GM19351 (cell line): ENCODE results near the gene MAGEF1.

Source experiments
- ATAC-seq: cut with Tn5 transposase; IDR thresholded peaks from one replicate; pipeline ENCODE4 v1.9.1; 2021; ENCODE audit warnings: mild to moderate bottlenecking, moderate library complexity; ENCODE audit not compliant: unreplicated experiment

Gene MAGEF1

DNA sequence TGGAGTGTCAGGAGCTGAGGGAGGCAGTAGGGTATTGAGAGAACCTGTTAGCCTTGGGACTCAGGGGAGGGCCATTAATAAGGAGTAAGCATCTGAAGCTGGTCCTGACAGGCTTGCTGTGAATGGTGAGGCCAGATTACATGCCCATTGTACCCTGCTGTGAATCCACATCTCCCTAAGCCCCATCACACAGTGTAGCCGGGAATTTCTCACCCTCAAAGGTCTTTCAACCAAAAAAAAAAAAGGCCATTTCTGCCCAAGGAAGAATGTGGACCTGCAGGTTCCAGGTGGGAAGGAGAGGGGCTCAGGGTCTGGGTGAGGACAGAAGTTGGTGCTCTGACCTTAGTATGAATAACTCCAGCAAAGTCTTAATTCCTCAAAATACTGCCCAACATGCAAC, 37.2 kb downstream of the MAGEF1 start:
- ATAC-seq = no peak

DNA sequence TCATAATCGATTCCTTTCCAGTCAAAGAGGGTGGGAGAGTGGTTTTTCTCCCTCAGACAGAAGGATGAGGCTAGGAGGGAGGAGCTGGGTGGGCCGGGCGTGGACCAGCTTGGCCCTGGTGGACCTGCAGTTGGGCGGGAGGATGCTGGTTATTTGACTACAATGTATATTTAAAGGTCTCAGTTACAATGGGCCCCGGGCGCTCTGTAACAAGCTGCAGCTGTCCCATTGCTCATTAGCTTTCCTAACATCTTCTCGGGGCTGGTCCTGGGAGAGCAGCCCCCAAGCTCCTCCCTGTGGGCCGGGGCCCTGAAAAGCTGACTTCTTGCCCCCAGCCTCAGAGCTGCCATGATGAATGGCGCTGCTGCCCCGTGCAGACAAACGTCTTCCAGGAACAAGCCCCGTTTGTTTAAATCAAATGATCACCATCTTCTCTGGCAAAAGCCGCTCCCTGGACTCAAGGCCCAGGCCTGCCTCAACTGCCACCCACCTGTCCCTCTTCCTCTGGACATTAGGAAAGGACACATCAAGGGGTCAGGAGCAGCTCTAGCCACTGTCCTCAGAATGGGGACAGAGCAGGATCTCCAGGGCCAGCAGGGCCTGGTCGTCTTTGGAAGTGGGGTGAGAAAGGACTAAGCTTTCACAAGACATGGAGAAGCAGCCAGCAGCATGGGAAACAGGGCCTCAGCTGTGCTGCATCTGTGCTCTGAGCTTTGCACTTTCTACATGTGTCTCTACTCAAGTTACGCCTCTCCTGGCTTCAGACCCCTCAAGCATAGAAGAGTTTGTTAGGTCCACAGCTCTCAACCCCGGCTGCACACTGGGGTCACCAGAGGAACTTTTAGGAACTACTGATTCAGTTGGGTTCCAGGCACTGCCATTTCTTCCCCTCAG, 38.6 kb downstream of the MAGEF1 start:
- ATAC-seq = no peak

GRCh38 chr3:184672335-184672734, 39.5 kb downstream of the MAGEF1 start:
- ATAC-seq = no peak

DNA sequence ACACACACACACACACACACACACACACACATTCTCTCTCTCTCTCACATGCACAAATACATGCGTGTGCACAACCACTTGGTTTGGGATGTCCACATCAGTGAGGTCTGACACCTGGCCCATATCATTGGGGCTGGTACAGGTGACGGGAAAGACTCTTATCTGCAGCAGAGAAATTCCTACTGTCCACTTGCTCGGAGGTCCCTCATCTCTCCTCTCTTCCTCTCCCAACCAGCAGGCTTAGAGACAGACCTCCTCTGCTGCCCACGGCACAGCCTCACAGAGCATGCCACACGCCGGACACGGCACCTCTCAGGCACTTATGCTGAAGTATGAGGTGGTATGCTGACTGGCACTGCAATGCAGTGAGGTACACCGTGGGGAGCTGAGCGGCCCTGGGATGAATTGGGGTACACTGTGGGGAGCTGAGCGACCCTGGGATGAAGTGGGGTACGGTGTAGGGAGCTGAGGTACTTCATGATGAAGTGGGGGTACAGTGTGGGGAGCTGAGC, 41.7 kb downstream of the MAGEF1 start:
- no peak for ATAC-seq

- no peak for ATAC-seq
Observed at GRCh38 chr3:184669578-184669977, 42.3 kb downstream of the MAGEF1 start.

DNA sequence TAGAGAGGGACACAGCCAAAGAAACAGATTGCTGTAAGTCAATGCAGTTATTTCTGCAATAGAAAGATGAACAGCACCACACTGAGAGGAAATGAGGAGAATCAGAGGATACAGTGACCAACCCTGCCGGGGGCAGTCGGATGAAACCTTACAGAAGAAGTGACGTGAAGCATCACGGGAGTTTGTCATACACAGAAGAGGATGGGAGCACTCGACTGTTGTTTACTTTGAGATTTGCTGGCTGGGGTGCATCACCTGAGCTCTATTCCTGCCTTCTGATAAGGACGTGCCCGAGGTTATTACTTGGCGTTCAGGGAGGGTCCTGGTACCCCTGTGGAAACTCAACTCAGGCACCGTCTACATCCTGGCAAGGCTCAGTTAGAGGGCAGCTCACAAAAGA, 45.4 kb downstream of the MAGEF1 start:
- ATAC-seq = no peak

DNA sequence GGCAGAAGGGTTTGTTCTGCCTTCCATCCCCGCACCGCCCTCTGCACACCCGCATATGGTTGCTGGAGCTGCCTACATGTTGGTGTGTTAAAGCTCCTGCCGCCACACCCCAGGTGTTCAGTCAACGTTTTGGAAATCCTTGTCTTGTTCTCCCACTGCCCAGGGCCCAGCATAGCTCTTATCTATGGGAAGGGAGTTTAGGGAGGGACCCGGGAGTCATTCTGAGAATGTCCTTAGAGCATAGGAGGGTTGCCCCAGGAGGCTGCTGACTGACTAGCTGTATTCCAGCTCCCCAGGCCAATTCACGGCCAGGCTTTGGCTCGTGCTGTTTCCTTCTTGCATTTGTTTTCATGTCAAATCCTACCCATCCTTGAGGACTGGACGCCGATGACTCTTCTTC, 46.8 kb downstream of the MAGEF1 start:
- ATAC-seq = no peak

GRCh38 chr3:184663756-184664155, 48.1 kb downstream of the MAGEF1 start:
- no peak for ATAC-seq

- ATAC-seq = no peak
Observed at GRCh38 chr3:184663356-184663755, 48.5 kb downstream of the MAGEF1 start.

DNA sequence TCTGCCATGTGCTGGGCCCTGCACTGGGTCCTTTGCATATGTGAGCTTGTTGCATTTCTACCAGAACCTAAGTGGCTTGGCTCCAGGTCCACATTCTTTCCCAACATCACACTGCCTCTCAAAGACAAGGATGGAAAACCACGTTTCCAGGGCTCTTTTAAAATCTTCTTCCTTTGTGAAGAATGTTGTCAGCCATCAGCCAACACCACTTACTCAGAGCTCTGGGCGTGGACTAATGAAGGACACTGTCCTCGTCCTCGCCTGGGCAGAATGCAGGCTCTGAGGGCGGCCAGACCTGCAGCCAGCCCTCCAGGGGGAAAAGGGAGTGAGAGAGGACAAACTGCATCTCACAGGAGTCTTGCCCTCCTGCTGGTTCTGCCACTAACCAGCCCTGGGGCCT, 49.7 kb downstream of the MAGEF1 start:
- no peak for ATAC-seq

GRCh38 chr3:184660931-184661330, 50.9 kb downstream of the MAGEF1 start:
- ATAC-seq = no peak
